ENCODE results near the gene CES3.

DNA sequence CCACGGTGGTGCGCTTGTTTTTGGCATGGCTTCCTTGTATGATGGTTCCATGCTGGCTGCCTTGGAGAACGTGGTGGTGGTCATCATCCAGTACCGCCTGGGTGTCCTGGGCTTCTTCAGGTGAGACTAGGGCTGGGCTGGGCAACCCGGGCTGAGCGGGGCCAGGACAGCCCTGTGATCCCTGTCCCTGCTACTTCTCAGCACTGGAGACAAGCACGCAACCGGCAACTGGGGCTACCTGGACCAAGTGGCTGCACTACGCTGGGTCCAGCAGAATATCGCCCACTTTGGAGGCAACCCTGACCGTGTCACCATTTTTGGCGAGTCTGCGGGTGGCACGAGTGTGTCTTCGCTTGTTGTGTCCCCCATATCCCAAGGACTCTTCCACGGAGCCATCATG is 20.8 kb upstream of the CES3 start:
- TF ChIP-seq CTCF (conservative IDR thresholded peaks at IDR 0.05; ENCODE audit: low read length): no peak
- no peak for TF ChIP-seq EZH2phosphoT487 (IDR thresholded peaks at IDR 0.05; ENCODE audit: borderline replicate concordance)
